ENCODE data around the gene PAPOLA.
A peak's percentile ranks its signal among the peaks of the same experiment; 100 is the strongest.
"Not testable (repeated sequence)": the region's sequence is repeated elsewhere in the genome, so short reads cannot be mapped to it uniquely, and the experiment has no call there.

PAPOLA gene

DNA sequence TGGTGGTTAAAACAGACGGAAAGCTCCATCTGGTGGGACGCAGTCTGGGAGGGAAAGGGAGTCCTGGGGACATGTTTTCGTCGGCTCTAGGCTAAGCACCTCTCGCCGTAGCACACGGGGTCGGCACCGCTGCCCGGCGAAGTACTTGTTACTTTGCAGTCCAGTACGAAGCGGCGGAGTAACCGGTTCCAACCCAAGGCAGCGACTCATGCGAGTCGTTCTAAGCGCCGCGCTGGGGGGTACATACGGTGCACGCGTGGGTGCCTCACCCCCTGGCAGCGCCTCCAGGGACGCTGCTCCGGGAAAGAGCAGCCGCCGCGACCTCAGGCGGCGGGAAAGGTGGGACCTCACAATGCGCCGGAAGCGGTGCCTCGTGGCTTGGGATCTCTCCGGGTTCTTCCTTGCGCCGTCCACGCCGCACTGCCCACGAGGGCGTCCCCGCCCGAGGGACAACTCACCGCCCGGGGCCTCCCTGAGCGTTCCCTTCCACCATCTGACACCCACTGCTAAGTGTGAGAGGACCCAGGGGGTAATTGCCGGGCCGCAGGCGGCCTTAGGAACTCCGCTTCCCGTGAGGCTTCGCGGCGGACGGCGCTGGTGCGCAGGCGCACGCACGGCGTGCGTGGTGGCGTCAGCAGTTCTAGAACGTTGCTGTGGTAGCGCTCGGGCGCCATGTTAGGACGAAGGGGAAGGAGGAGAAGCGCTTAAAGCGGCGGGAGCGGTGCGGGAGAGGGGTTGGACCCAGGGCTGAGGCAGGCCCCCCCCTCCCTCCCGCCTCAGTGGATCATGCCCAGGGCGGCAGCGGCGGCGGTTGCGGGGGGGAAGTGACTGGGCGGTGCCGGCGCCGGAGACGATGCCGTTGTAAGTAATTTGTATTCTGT lies at the start of gene PAPOLA:
PAPOLA (plus strand) TSS at position 643 of the 881 bp plus-strand sequence; CDS start at position 854, 211 bp downstream.
- DNase-seq (ENCODE audit: low read depth in 1 of 2, low spot score in 1 of 2) = peak; percentile 87 to 92

- no peak for DNase-seq (ENCODE audit: low read depth in 1 of 2, low spot score in 1 of 2)
These were observed 49.5 kb upstream of the PAPOLA start for GRCh38 chr14:96452684-96453083.

- DNase-seq (ENCODE audit: low read depth in 1 of 2, low spot score in 1 of 2) = no peak
These were observed 46.6 kb upstream of the PAPOLA start for GRCh38 chr14:96455588-96455987.

DNA sequence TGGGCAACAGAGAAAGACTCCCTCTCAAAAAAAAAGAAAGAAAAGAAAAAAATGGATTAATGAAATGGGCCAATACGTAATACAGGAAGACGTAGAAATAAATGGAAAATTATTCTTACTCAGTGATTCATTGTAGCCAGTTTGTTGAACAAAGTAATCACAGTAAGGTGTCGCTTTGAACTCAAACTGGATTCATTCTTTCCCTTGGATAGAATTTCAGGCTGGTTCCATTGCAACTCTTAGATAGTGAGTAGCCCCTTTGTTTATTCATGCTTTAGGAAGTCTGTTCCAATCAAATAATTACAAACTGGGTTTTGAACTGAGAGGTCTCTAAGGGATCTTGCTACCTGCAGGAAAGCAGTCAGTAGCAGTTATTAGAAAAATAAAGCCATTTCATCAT lies 42.3 kb upstream of the PAPOLA start:
- no peak for DNase-seq (ENCODE audit: low read depth in 1 of 2, low spot score in 1 of 2)

DNA sequence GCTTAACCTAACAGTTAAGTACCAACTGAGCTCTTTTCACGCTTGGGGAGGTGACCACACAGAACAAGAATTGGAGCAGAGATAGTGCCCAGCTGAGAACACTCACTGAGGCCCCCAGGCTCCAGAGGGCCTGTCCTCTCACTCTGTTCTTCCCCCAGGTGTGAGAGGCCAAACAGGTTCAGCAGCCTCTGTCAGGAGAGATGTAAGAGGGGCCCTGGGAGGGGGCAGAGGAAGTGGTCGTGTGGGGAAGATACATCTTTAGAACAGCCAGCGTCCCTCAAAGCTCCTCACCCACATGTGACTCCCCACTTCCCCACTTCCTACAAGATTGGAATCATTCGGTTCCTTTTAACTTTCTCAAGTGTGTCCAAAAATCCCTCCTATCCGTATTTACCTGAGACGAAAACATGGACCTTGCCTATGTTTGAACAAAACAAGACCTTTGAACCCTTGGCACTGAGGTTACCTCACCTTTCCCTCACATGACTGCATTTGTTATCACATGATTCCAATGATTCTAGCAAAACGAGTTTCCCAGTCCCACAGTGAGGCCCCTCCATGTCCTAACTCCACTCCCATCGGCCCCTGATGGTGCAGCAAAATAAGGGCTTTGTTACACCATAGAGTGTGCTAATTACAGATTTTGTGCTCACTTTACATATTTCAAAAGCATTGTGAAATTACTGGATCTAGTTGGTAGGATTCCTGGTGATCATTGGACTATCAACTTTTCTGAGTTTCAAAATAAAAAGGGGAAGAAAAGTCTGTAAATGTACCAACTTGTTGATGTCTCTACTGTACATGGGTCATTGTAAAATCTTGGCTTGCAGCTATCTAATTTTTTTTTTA lies 40.0 kb upstream of the PAPOLA start:
- DNase-seq (ENCODE audit: low read depth in 1 of 2, low spot score in 1 of 2) = no peak

GRCh38 chr14:96464136-96464535 lies 38.0 kb upstream of the PAPOLA start:
- DNase-seq (ENCODE audit: low read depth in 1 of 2, low spot score in 1 of 2) = no peak

DNA sequence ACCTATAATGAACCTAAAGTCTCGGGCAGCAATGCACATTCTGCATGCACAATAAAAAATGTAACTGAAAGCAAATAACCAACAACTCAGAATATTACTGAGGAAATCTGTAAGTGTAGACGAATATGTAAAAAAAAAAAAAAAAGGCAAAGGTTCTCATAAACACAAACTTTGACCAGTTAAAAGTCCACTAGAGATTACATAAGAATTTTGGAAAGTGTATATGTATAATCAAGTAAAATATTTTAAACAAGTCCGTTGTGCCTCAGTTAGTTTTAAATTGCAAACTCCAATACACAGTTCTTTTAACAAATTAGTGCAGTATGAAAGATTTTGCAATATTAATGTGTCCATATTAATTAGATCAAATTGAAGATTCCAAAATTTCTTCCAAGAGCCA lies 35.3 kb upstream of the PAPOLA start:
- DNase-seq (ENCODE audit: low read depth in 1 of 2, low spot score in 1 of 2) = no peak

GRCh38 chr14:96470331-96470730 lies 31.9 kb upstream of the PAPOLA start:
- DNase-seq (ENCODE audit: low read depth in 1 of 2, low spot score in 1 of 2) = no peak

GRCh38 chr14:96470967-96471366 lies 31.2 kb upstream of the PAPOLA start:
- not testable (repeated sequence) for DNase-seq (ENCODE audit: low read depth in 1 of 2, low spot score in 1 of 2)

DNA sequence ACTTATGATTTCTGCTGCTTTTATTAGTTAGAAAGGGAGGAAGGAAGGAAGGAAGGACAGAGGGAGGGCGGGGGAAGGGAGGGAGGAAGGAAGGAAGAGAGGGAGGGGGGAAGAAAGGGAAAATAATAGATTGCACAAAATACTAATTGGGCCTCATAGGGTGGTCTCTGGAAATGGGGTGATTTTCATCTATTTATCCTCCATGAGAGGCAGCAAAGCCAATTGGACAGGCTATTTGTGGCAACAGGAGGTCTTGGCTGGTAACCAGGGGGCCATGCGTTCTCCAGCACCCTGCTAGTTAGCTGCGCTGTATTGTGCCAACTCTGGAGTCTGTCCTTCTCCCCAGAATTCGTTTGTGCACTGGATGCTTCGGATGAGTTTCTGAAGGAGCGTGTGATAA lies 24.1 kb upstream of the PAPOLA start:
- DNase-seq (ENCODE audit: low read depth in 1 of 2, low spot score in 1 of 2) = no peak

GRCh38 chr14:96479435-96480146 lies 22.6 kb upstream of the PAPOLA start:
- no peak for DNase-seq (ENCODE audit: low read depth in 1 of 2, low spot score in 1 of 2)

DNA sequence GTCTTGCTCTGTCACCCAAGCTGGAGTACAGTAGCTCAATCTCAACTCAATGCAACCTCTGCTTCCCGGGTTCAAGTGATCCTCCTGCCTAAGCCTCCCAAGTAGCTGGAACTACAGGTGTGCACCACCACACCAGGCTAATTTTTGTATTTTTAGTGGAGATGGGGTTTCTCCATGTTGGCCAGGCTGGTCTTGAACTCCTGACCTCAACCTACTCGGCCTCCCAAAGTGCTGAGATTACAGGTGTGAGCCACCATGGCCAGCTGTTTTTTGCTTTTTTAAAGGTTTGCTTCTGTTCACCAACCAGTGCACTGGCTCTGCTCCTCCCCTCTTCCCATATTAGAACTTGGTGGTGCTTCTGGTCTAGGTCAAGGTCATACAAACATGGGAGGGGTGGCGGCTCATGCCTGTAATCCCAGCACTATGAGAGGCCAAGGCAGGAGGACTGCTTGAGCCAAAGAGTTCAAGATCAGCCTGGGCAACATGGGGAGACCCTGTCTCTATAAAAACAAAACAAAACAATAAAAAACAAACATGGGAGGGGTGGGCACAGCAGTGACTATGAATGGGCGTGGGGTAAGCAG lies 20.4 kb upstream of the PAPOLA start:
- DNase-seq (ENCODE audit: low read depth in 1 of 2, low spot score in 1 of 2) = no peak

DNA sequence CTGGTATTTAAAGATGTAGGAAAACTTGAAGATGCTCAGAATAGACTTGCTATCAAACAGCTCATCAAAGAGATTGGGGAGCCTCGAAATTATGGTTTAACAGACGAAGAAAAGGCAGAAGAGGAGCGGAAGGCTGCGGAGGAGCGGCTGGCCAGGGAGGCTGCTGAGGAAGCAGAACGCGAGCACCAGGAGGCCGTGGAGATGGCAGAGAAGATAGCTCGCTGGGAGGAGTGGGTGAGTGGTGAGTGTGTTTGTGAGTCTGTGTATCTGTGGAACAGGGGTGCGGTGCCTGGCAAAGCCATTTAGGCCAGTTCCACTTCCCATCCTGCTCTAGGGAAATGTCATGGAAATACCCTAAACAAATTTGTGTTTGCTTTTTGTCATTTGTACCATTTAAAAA lies 19.2 kb upstream of the PAPOLA start:
- DNase-seq (ENCODE audit: low read depth in 1 of 2, low spot score in 1 of 2) = no peak

DNA sequence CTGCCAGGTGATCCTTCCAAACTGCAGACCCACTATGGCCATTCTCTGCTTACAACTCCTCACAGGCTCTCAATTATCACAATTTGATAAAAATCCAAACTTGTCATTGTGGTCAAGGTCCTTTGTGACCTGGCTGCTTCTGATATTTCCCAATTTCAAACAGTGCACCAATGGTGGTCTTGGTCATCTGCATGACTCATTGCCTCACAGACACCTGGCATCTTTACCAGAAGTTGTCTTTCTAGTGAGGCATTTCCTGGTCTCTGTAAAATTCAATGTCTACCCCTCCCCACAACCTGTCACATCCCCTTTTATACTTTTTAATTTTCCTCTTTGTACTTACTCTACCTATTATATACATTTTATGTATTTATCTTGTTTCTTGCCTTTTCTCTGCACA lies 17.8 kb upstream of the PAPOLA start:
- DNase-seq (ENCODE audit: low read depth in 1 of 2, low spot score in 1 of 2) = no peak

DNA sequence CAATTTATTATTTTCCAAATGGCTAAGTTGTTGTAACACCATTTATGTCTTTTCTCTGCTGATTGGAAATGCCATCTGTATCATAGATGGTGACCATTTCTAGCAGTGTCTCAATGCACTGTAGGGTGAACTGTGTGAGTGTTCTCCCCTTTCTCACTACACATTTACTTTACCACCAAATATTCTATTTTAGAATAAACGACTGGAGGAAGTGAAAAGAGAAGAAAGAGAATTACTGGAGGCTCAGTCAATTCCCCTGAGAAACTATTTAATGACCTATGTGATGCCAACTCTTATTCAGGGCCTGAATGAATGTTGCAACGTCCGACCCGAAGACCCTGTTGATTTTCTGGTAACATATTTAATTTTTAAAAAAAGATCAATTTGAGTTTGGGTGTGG lies 15.5 kb upstream of the PAPOLA start:
- DNase-seq (ENCODE audit: low read depth in 1 of 2, low spot score in 1 of 2) = no peak

- no peak for DNase-seq (ENCODE audit: low read depth in 1 of 2, low spot score in 1 of 2)
These were observed 12.9 kb upstream of the PAPOLA start for GRCh38 chr14:96489327-96489726.

DNA sequence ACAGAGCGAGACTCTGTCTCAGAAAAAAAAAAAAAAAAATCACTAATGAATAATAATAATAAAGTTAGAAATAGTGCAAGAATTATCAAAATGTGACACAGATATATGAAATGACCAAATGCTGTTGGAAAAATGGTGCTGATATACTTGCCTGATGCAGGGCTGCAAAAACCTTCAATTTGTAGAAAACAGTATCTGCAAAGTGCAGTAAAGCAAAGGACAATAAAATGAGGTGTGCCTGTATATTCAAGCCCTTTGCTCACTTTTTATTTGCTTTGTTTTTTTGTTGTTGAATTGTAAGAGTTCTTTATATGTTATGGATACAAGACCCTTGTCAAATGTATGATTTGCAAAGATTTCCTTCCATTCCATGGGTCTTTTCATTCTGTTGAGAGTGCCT lies 9.0 kb upstream of the PAPOLA start:
- DNase-seq (ENCODE audit: low read depth in 1 of 2, low spot score in 1 of 2) = no peak

- DNase-seq (ENCODE audit: low read depth in 1 of 2, low spot score in 1 of 2) = no peak
These were observed 7.9 kb upstream of the PAPOLA start for GRCh38 chr14:96494331-96494730.

DNA sequence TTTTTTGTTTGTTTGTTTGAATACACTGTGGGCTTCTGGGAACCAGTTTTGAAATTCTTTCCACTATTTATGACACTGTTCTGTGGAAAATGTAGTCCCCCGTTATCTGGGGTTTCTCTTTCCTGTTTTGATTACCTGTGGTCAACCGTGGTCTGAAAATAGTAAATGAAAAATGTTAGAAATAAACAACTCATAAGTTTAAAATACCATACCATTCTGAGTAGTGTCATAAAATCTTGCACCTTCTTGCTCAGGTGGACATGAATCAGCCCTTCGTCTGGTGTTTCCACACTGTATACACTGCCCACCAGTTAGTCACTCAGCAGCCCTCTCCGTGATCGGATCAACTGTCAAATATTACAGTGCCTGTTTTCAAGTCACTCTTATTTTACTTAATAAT lies 5.1 kb upstream of the PAPOLA start:
- DNase-seq (ENCODE audit: low read depth in 1 of 2, low spot score in 1 of 2) = no peak

DNA sequence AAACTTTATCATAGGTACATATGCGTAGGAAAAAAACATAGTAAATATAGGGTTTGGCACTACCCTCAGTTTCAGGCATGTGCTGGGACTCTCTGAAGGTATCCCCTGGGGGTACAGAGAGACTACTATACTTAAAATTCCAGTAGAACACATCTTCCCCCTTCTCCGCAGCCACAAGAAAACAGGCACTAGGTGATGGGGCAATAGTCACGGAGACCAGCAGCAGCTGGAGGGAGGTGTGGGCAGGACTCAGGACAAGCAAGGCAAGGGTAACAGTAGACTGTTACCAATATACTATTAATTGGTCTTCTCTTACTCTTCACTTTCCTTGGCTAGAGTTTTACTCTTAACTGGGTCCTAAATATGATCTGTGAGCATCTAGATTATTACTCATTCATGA lies 4.6 kb upstream of the PAPOLA start:
- DNase-seq (ENCODE audit: low read depth in 1 of 2, low spot score in 1 of 2) = no peak

DNA sequence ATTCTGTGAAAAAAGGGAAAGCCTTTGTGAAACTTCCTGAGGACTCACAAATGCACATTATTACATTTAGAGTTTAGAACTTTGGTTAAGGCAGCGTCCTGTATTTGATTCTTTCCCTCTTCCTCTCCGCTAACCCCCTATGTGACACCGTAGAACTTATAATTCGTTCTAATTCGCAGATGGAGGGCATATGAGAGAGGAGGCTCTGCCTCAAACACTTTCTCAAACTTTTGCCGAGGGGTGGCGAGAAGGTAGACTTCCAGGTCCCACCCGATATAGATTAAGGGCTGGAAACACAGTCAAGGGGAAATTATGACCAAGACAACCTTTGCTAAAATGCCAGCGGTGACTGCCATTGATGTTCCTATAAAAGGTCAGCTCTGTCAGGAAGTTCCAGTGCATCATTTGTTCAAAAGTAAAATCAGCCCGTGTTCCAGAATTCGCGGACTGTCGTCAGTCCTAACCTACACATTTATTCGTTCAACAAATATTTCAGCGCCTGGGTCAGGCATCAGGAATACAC lies 904 bp upstream of the PAPOLA start:
- no peak for DNase-seq (ENCODE audit: low read depth in 1 of 2, low spot score in 1 of 2)
